Inferior parietal cortex (tissue), 1 donor: ENCODE data around the gene SMARCA5.
"Not testable (repeated sequence)": the region's sequence is repeated elsewhere in the genome, so short reads cannot be mapped to it uniquely, and the experiment has no call there.

Experiments used
- DNase-seq: peaks from one replicate; pipeline ENCODE4 v3.0.0-alpha.2; 2016; ENCODE audit errors: extremely low spot score

Gene SMARCA5, protein sequence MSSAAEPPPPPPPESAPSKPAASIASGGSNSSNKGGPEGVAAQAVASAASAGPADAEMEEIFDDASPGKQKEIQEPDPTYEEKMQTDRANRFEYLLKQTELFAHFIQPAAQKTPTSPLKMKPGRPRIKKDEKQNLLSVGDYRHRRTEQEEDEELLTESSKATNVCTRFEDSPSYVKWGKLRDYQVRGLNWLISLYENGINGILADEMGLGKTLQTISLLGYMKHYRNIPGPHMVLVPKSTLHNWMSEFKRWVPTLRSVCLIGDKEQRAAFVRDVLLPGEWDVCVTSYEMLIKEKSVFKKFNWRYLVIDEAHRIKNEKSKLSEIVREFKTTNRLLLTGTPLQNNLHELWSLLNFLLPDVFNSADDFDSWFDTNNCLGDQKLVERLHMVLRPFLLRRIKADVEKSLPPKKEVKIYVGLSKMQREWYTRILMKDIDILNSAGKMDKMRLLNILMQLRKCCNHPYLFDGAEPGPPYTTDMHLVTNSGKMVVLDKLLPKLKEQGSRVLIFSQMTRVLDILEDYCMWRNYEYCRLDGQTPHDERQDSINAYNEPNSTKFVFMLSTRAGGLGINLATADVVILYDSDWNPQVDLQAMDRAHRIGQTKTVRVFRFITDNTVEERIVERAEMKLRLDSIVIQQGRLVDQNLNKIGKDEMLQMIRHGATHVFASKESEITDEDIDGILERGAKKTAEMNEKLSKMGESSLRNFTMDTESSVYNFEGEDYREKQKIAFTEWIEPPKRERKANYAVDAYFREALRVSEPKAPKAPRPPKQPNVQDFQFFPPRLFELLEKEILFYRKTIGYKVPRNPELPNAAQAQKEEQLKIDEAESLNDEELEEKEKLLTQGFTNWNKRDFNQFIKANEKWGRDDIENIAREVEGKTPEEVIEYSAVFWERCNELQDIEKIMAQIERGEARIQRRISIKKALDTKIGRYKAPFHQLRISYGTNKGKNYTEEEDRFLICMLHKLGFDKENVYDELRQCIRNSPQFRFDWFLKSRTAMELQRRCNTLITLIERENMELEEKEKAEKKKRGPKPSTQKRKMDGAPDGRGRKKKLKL

GRCh38 chr4:143513314-143514168 is at the start of gene SMARCA5:
Gene SMARCA5, plus strand, starts transcription at chr4:143513702. Its CDS starts 223 bp downstream, at chr4:143513925.
- DNase-seq = peak; percentile 98

DNA sequence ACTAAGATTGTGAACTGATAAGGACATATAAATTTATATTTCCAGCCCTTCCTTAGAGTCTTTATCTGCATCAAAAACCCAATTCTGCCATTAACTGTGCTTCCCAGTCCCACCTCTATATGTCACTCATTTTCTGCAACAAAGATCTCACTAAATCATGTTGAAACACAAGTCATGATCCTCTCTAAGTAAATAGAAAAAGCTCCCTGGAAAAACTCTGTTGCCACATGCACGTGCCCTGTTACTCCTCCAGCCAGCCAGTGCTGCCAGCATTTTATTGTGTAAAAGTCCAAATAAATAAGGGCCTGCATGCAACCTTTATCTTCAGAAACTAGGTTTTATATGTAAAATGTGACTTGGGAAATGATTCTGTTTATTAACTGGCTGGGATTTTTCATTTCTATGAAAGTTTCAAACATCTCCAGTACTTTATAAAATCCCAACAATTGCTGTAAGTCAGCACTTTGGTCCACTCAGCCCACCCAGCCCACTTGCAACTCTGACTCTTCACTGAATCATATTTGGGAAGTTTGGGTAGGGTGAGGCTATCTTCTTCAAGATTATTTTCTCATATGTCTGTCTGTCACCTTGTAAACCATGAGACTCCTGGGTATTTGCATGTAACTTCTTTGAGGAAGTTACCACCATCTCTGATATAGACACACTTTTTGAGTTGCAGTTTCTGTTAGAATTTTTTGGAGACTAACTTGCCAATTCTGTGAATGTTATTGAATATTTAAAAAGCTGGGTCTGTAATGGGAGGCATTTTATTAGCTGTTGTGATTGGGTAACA is 40.0 kb upstream of the SMARCA5 start:
- no peak for DNase-seq

DNA sequence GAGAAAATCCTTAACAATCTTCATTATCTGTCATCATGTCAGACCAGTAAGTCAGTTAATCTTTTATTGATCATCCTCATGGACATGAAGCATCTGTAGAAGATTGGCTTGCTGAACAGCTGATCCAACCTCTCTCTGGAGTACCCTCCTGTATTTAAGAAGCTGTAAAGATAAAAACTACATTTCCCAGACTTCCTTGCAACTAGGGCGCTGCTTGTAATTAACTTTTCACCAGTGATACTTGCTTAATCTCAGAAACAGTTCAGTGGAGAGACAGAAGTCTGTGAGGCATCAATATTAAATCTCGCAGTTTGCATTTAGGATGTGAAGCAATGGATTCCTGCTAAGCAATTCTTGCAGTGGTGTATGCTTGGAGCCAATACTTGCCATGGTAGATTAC is 36.0 kb upstream of the SMARCA5 start:
- DNase-seq = no peak

GRCh38 chr4:143481361-143481760 is 32.1 kb upstream of the SMARCA5 start:
- DNase-seq = no peak

DNA sequence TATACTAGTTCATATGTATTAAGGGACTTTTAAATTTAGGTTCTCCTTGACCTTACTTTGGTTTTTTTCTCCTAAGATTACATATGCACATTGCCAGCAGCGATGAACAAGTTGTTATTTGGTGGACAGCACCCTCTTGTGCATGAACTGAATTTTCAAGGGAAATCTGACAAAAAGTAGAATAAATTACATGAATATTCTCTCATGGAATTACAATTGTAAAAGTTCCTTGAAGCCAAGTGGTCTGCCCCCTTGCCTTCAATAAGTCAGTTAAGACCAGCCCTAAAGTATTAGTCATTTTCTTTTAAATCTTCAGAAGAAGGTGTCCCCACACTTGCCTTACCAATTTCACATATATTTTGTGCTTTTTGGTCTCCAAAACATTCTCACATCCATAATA is 30.7 kb upstream of the SMARCA5 start:
- peak; percentile 81 for DNase-seq

GRCh38 chr4:143486314-143486713 is 27.2 kb upstream of the SMARCA5 start:
- no peak for DNase-seq

GRCh38 chr4:143488687-143489086 is 24.8 kb upstream of the SMARCA5 start:
- no peak for DNase-seq

GRCh38 chr4:143489106-143489505 is 24.4 kb upstream of the SMARCA5 start:
- DNase-seq = no peak

GRCh38 chr4:143498021-143498420 is 15.5 kb upstream of the SMARCA5 start:
- DNase-seq = no peak

DNA sequence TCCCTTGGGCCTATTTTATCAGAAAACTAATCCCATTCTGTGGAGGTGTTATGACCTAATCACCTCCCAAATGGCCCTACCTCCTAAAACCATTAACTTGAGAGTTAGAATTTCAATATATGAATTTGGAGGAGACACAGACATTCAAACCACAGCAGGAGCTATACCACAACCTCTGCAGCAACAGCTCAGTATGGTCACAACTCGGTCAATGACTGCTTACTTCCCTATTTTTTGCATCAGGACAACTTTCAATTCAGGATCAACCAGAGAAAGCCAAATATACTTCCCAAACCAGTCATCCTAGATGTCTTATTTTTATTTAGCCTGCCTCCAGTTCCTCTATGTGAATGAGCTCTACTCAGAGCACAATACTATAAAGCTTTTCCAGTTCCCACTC is 11.3 kb upstream of the SMARCA5 start:
- DNase-seq = no peak

GRCh38 chr4:143506031-143506430 is 7.5 kb upstream of the SMARCA5 start:
- no peak for DNase-seq

- DNase-seq = no peak
Measured at GRCh38 chr4:143511906-143512305, 1.6 kb upstream of the SMARCA5 start.

GRCh38 chr4:143512978-143513313 is 556 bp upstream of the SMARCA5 start:
- DNase-seq = no peak

GRCh38 chr4:143514169-143514495 is 630 bp downstream of the SMARCA5 start:
- DNase-seq = peak; percentile 43

DNA sequence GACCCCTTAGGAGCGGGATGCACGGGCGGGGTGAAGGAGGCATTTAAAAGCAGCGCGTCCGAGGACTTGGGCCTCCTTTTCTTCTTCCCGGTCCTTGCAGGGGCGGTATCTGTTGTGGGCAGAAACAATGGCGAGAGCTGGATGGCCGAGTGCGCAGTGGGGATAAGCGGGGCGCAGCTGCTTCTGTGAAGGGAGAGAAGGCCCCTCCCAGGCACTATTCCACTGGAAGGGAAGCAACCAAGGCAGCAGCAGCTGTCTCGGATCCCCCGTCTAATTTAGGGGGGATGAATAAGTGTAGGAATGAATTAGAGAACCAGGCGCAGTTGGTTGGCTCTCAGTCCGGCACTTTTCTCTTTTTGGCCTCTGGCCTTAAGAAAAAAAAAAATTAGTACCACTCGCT is 995 bp downstream of the SMARCA5 start:
- DNase-seq = no peak

DNA sequence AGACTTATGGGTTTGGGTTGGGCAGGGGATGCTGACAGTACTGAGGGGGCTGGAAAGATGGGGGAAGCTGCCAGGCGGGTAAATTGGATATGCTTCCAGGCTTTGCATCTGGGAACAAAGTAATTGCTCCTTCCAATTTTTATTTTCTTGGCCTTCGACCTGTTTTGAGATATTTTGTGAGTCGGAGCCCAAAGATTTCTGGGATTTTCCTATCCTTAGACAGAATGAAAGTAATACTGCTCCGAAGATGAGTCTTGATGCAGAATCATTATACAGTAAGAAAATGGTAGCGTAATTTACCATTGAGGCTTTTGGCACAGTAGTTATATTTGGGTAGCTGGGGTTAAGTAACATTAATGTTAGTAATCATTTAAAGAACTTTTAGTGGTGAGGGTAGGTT is 1.4 kb downstream of the SMARCA5 start:
- DNase-seq = no peak

DNA sequence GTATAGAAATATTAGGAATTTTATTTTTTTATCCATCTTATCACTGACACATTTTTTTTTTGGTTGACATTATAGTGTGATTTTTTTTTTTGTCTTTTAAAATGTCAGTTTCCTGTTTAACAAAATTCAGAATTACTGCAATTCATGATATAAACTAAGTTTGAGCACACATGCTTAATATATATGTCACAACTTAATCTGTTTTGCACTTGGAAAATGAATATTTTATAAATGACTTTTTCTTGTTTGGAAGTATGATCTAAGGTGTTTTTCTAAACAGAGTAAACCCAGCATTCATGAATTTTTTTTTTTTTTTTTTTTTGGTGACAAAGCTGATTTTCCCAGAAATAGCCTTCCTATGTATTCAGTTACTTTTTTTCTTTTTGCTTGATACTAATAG is 2.4 kb downstream of the SMARCA5 start:
- DNase-seq = no peak

GRCh38 chr4:143517764-143518163 is 4.3 kb downstream of the SMARCA5 start:
- DNase-seq = no peak

DNA sequence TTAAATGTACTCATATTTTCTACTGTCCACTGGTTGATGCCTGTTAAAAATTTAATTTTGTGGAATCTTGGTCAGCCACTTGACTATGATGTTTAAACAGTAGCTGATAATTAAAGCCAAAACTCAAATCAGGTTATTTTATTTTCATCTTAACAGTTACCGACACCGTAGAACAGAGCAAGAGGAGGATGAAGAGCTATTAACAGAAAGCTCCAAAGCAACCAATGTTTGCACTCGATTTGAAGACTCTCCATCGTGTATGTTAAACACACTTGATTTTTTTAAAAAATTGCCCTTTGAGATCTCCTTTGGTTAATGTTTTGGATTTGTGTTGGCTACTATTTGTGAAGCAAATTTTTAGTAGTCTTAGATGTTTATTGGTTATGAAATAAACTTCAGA is 10.7 kb downstream of the SMARCA5 start:
- DNase-seq = no peak

DNA sequence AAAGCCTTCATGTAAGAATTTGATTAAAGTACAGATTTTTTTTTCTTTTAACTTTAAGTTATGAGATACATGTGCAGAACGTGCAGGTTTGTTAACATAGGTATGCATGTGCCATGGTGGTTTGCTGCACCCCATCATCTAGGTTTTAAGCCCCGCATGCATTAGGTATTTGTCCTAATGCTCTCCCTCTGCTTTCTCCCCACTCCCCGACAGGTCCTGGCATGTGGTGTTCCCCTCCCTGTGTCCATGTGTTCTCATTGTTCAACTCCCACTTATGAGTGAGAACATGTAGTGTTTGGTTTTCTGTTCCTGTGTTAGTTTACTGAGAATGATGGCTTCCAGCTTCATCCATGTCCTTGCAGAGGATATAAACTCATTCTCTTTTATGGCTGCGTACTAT is 14.5 kb downstream of the SMARCA5 start:
- DNase-seq = not testable (repeated sequence)

- peak; percentile 32 for DNase-seq
Measured at GRCh38 chr4:143531380-143531779, 17.9 kb downstream of the SMARCA5 start.
